Erythroblast (primary cell): ENCODE results near the gene SLC16A3.

ENCODE experiments used
- GATA1 ChIP-seq: IDR thresholded peaks from 2 replicates; pipeline ENCODE4 v1.6.1; 2011; ENCODE audit warnings: low read depth, mild to moderate bottlenecking, control low read depth, low read length, moderate library complexity
- POLR2A ChIP-seq: IDR thresholded peaks from 2 replicates; pipeline ENCODE4 v1.6.1; 2011; ENCODE audit warnings: mild to moderate bottlenecking, low read length

GRCh38 chr17:82216301-82217119 is 12.3 kb upstream of the SLC16A3 start:
- TF ChIP-seq POLR2A (peak; percentile 71), GATA1 (no peak)
